KMS-11 (cell line): ENCODE results near the gene YARS1.

Experiments used
- H2AFZ ChIP-seq: fragments of 200-600 bp; sonication (generic); 2 replicates; pipeline ENCODE4 v1.6.1; 2016; ENCODE audit warnings: antibody characterized with exemption, mixed run types, low read depth
- H3K27ac ChIP-seq: fragments of 200-600 bp; sonication (generic); 2 replicates; pipeline ENCODE4 v1.6.1; 2016; ENCODE audit warnings: mild to moderate bottlenecking, mixed run types
- H3K27me3 ChIP-seq: fragments of 200-600 bp; sonication (generic); 2 replicates; pipeline ENCODE4 v1.6.1; 2017; ENCODE audit warnings: mild to moderate bottlenecking, low read depth, mixed run types, moderate library complexity; ENCODE audit not compliant: insufficient read depth
- H3K36me3 ChIP-seq: fragments of 200-600 bp; sonication (generic); 2 replicates; pipeline ENCODE4 v1.6.1; 2017; ENCODE audit warnings: mild to moderate bottlenecking, mixed run types; ENCODE audit not compliant: insufficient read depth
- H3K4me1 ChIP-seq: fragments of 200-600 bp; sonication (generic); 2 replicates; pipeline ENCODE4 v1.6.1; 2016; ENCODE audit warnings: mild to moderate bottlenecking, low read depth, mixed run types; ENCODE audit not compliant: poor library complexity, severe bottlenecking
- H3K4me2 ChIP-seq: fragments of 200-600 bp; sonication (generic); 2 replicates; pipeline ENCODE4 v1.7.0; 2016; ENCODE audit warnings: mild to moderate bottlenecking, mixed run types
- H3K4me3 ChIP-seq: fragments of 200-600 bp; sonication (generic); IDR thresholded peaks from 2 replicates; pipeline ENCODE4 v1.6.1; 2017; ENCODE audit warnings: low read depth, low read length, mixed read lengths; ENCODE audit not compliant: insufficient read depth
- H3K79me2 ChIP-seq: fragments of 200-600 bp; sonication (generic); 2 replicates; pipeline ENCODE4 v1.6.1; 2016; ENCODE audit warnings: low read depth, mixed run types; ENCODE audit not compliant: insufficient read depth
- H3K9ac ChIP-seq: fragments of 200-600 bp; sonication (generic); 2 replicates; pipeline ENCODE4 v1.6.1; 2016; ENCODE audit warnings: mild to moderate bottlenecking, mixed run types
- H4K20me1 ChIP-seq: fragments of 200-600 bp; sonication (generic); 2 replicates; pipeline ENCODE4 v1.6.1; 2016; ENCODE audit warnings: mild to moderate bottlenecking, mixed run types; ENCODE audit not compliant: insufficient read depth
- TF ChIP-seq, protein P1 (sequence below): fragments of 200-600 bp; sonication (generic); conservative IDR thresholded peaks from 2 replicates; pipeline ENCODE4 v1.6.1; 2017; ENCODE audit warnings: low read depth, mild to moderate bottlenecking, antibody characterized with exemption, low read length, moderate library complexity, mixed read lengths

YARS1 gene

DNA sequence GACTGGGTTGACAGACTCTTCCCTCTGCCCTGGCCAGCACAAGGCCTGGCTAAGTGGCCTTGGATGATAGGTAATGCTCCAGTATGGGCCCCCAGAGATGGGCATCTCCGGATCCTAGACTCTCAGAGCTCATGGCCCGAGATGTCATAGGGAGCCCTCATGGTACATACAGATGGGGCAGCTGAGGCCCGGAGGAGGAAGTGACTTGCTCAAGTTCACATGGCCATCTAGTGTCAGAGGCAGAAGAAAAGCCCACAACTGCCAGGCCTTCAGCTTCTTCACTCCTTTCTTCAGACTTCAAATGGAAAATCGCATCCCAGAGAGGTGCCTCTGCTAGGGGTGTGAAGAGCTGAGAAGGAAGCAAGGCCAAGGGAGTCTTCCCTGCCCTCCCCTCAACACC, 67.8 kb downstream of the YARS1 start:
- Histone ChIP-seq H3K4me1 (peaks cover 5% of the 10 kb centered on the region), H3K4me2 (no peak overlapping the region), H3K4me3 (no peak overlapping the region), H3K79me2 (no peaks in the 10 kb centered on the region), H3K9ac (no peak overlapping the region), H2AFZ (no peak overlapping the region), H3K27me3 (no peaks in the 10 kb centered on the region), H3K36me3 (no peaks in the 10 kb centered on the region), H3K27ac (no peak overlapping the region), H4K20me1 (no peaks in the 10 kb centered on the region)
- TF ChIP-seq, protein P1, sequence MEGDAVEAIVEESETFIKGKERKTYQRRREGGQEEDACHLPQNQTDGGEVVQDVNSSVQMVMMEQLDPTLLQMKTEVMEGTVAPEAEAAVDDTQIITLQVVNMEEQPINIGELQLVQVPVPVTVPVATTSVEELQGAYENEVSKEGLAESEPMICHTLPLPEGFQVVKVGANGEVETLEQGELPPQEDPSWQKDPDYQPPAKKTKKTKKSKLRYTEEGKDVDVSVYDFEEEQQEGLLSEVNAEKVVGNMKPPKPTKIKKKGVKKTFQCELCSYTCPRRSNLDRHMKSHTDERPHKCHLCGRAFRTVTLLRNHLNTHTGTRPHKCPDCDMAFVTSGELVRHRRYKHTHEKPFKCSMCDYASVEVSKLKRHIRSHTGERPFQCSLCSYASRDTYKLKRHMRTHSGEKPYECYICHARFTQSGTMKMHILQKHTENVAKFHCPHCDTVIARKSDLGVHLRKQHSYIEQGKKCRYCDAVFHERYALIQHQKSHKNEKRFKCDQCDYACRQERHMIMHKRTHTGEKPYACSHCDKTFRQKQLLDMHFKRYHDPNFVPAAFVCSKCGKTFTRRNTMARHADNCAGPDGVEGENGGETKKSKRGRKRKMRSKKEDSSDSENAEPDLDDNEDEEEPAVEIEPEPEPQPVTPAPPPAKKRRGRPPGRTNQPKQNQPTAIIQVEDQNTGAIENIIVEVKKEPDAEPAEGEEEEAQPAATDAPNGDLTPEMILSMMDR: no peak

DNA sequence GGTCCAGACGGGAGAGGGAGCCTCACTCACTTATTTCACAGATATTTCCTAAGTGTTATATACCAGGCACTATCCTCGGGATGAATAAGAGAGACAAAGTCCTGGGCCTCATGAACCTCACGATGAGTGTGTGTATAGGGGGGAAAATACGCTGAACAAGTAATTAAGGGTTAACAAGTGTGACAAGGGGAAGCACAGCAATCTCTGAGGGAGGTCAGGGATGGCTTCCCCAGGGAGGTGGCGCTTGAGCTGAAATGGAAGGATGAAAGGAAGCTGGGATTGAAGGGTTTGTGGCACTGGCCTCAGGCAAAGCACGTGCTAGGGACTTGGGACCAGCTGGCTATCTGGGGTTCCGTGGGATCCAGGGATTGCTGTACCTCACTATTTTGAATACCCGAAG, 68.2 kb downstream of the YARS1 start:
- H3K36me3 ChIP-seq: no peaks in the 10 kb centered on the region
- H3K27ac ChIP-seq: no peak overlapping the region
- no peak overlapping the region for H3K4me3 ChIP-seq
- H3K9ac ChIP-seq: no peak overlapping the region
- H4K20me1 ChIP-seq: no peaks in the 10 kb centered on the region
- no peak overlapping the region for H3K4me2 ChIP-seq
- no peaks in the 10 kb centered on the region for H3K27me3 ChIP-seq
- peaks cover 5% of the 10 kb centered on the region for H3K4me1 ChIP-seq
- H2AFZ ChIP-seq: no peak overlapping the region
- TF ChIP-seq, protein P1: no peak
- no peaks in the 10 kb centered on the region for H3K79me2 ChIP-seq

DNA sequence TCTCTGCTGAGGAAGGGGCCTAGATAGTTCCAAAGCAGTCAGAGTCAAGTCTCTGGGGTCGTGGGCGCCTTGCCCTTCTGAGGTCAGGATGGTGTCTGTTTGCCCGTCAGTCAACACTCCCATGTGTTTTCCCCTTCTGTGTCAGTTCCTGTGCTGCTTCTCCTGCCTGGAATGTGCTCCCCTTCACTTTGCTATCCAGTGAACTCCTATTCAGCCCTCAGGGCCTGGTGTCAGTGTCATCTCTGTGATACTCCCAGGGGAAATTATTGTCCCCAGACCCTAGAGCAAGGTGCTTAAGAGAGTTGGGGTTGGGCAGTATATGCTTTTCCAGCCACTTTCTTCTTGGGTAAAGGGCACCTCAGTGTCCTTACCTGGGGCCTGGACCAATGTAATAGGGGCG, 68.8 kb downstream of the YARS1 start:
- TF ChIP-seq, protein P1: no peak
- H3K27ac ChIP-seq: no peak overlapping the region
- no peaks in the 10 kb centered on the region for H3K36me3 ChIP-seq
- H3K27me3 ChIP-seq: no peaks in the 10 kb centered on the region
- H3K4me3 ChIP-seq: no peak overlapping the region
- H3K4me1 ChIP-seq: peaks cover 3% of the 10 kb centered on the region
- H4K20me1 ChIP-seq: no peaks in the 10 kb centered on the region
- H3K9ac ChIP-seq: no peak overlapping the region
- H2AFZ ChIP-seq: no peak overlapping the region
- no peaks in the 10 kb centered on the region for H3K79me2 ChIP-seq
- no peak overlapping the region for H3K4me2 ChIP-seq

DNA sequence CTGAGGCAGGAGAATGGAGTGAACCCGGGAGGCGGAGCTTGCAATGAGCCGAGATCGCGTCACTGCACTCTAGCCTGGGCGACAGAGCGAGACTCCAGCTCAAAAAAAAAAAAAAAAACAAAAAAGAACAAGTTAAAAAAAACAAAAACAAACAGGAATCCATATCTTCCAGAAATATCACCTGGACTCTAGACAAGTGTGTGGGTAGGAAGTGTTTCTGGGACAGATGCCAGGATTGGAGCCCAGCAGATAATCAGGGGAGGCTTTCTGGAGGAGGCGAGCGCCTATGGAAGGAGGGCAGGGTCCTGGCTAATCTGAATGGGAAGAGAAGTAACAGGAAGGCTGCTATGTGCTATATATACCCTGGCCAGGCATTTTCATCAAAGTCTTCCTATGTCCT, 71.0 kb downstream of the YARS1 start:
- Histone ChIP-seq H3K4me2 (no peak overlapping the region), H3K27me3 (no peaks in the 10 kb centered on the region), H3K36me3 (no peaks in the 10 kb centered on the region), H3K4me1 (peaks cover 9% of the 10 kb centered on the region), H4K20me1 (no peaks in the 10 kb centered on the region), H3K4me3 (no peak overlapping the region), H3K27ac (no peak overlapping the region), H2AFZ (no peak overlapping the region), H3K79me2 (no peaks in the 10 kb centered on the region), H3K9ac (no peak overlapping the region)
- TF ChIP-seq, protein P1: no peak

DNA sequence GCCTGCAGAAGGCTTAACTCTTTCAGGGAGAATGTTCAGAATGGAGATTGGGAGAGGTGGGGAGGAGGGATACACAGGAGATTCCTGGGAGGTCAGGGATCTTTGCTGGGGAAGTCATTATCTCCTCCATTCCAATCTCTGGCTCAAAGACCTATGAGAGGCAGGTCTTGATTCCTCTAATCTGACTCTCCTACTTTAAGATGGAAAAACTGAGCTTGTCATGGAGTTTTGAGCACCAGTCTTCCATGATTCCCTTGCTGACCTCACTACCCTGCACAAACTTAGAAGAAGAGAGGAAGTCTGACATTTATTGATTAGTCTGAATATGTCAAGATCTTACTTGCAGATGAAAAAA, 73.1 kb downstream of the YARS1 start:
- Histone ChIP-seq H3K4me2 (no peak overlapping the region), H4K20me1 (no peaks in the 10 kb centered on the region), H3K27ac (no peak overlapping the region), H3K4me3 (no peak overlapping the region), H2AFZ (no peak overlapping the region), H3K36me3 (no peaks in the 10 kb centered on the region), H3K4me1 (peaks cover 13% of the 10 kb centered on the region), H3K79me2 (no peaks in the 10 kb centered on the region), H3K27me3 (no peaks in the 10 kb centered on the region), H3K9ac (no peak overlapping the region)
- TF ChIP-seq, protein P1: no peak
